KBM-7 (cell line): Measurements from ENCODE around the gene PRUNE2.

Experiments used
- DNase-seq: peaks from one replicate; pipeline ENCODE4 v3.0.0-alpha.2; 2015
- in situ Hi-C: fragments of 300-500 bp; cut with MboI; formaldehyde crosslinking; loops from 2 replicates; pipeline ENCODE4 v1.14.3; 2020; ENCODE audit warnings: low sequenced_read_pairs, low pct_unique_long_range_greater_than_20kb, mixed read lengths

Gene PRUNE2

GRCh38 chr9:76580820-76581219 is 325.1 kb downstream of the PRUNE2 start:
- in situ Hi-C loops = no loop called here
- DNase-seq = no peak

DNA sequence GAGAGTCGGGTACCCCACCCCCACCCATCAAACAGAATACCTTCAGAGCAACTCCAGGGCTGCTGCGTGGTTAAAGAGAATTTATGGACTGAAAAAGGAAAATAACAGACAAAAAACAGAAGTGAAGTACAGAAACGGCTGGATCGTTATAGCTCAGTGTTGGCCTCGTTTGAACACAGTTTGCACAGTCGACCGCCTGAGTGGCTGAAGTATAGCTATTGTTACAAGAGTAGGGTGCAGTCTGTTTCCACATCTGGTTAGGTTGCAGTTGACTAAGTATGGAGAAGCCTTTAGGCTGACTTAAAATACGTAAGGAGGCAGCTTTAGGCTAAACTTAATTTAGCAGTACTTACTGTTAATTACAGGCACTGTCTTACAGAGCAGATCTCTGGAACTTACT is 325.7 kb downstream of the PRUNE2 start:
- peak; percentile 82 for DNase-seq

GRCh38 chr9:76576344-76576743 is 329.6 kb downstream of the PRUNE2 start:
- in situ Hi-C loops = no loop called here
- peak; percentile 97 for DNase-seq

More for the DNA sequence above, 325.7 kb downstream of the PRUNE2 start:
- in situ Hi-C loops = no loop called here

DNA sequence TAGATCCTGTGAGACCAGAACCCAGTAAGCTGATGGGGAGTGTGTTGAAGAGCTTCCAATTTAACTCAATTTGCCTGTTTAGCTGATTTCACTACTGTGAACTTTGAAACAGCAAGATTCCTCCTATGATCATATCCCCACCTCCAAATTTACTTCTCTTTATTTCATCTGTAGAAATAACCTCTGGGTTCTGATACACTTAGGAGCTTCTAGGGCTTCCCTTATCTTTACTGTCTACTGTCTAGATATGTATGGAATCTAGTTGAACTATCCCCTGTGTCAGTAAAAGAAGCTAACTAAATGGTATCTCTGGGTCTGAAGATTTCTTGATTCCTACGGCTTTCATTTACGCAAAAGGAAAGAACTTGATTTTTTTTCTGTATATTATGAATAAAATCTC is 330.2 kb downstream of the PRUNE2 start:
- in situ Hi-C loops = no loop called here

DNA sequence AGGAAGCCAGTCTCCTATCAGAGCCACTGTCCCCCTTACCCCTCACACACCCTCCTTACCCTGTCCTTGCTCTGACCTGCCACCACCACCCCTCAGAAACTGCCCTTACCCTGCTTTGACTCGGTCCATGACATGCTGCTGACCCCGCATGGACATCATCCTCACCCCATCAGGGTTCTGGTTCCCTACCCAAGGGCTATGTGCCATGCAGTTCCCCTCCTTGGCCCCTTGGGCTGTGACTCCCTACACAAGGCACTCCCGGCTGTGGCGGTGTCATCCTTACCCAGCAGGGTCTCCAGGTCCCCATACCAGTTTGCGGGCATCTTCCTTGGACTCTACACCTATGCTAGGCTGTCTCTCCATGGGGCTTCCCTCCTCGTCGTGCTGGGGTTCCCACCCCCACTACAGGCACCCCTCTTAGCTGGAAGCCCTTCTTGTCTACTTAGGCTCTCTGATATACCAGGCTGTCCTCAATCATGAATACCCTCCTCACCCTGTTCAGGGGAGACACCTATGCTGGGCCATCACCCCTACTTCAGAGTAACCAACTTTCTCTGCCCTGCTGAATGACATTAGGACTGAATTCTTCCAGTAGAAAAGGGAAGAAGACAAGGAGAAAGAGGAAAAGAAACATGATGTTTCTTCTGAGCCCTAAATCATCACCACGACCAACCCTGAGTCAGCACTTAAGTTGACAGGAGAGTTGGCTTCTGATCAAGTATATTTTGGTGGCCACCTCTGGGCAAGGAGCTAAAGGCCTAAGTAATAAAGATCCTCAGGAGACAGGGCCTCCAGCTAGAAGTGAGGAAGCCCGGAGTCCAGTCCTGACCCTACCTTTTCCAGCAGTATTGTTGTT is 331.8 kb downstream of the PRUNE2 start:
- in situ Hi-C loops = no loop called here
- peak; percentile 49 for DNase-seq

More for the DNA sequence above, 330.2 kb downstream of the PRUNE2 start:
- DNase-seq = no peak

- in situ Hi-C loops = no loop called here
- DNase-seq = no peak
Observed at GRCh38 chr9:76573408-76573807, 332.5 kb downstream of the PRUNE2 start.

- no peak for DNase-seq
Observed at GRCh38 chr9:76572151-76572550, 333.8 kb downstream of the PRUNE2 start.

GRCh38 chr9:76571743-76572146 is 334.2 kb downstream of the PRUNE2 start:
- DNase-seq = no peak
- in situ Hi-C loops = no loop called here

More at GRCh38 chr9:76572151-76572550, 333.8 kb downstream of the PRUNE2 start:
- in situ Hi-C loops = no loop called here

GRCh38 chr9:76571288-76571687 is 334.6 kb downstream of the PRUNE2 start:
- in situ Hi-C loops = no loop called here
- DNase-seq = no peak

DNA sequence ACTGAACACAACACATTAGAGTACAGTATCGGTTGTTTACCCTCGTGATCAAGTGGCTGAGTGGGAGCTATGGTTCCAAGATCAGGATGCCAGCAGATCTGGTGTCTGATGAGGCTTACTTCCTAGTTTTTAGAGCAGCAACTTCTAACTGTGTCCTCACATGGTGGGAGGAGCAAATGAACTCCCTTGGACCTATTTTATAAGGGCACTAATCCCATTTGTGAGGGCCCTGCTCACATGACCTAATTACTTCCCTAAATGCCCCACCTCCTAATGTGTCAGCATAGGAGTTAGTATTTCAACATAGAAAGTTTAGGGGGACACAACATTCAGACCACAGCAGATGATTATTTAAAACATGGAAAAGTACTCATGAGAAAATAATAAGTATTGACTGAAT is 335.1 kb downstream of the PRUNE2 start:
- peak; percentile 92 for DNase-seq
- in situ Hi-C loops = no loop called here

GRCh38 chr9:76567086-76567485 is 338.8 kb downstream of the PRUNE2 start:
- in situ Hi-C loops = no loop called here
- DNase-seq = no peak

DNA sequence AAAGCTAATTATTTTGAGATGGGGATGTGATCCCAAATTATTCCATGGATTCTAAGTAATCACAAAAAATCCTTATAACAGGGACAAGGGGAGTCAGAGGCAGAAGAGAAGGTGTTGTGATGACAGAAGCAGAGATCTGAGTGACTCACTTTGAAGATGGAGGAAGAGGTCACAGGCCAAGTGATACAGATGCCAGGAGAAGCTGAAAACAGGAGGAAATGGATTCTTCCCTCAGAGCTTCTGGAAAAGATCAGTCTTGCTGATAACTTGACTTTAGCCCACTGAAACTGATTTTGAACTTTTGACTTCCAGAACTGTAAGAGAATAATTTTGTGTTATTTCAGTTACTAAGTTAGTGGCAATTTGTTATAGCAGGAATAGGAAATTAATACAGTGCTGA is 341.6 kb downstream of the PRUNE2 start:
- no peak for DNase-seq

GRCh38 chr9:76562511-76562911 is 343.4 kb downstream of the PRUNE2 start:
- no peak for DNase-seq
- in situ Hi-C loops = no loop called here

More for the DNA sequence above, 341.6 kb downstream of the PRUNE2 start:
- in situ Hi-C loops = no loop called here

- in situ Hi-C loops = no loop called here
- no peak for DNase-seq
Observed at GRCh38 chr9:76561900-76562299, 344.0 kb downstream of the PRUNE2 start.
